Spleen (tissue), 7 donors: ENCODE data around the gene ATP10A.

Experiments used
- POLR2A ChIP-seq, 3 donors: fragments of 450-650 bp; IDR thresholded peaks; one replicate each; pipeline ENCODE4 v1.5.1; 2017; ENCODE audit warnings: antibody characterized with exemption in 3 of 3, mild to moderate bottlenecking in 1 of 3
- POLR2AphosphoS5 ChIP-seq, 3 donors: sonication (generic); formaldehyde crosslinking; IDR thresholded peaks; one replicate each; pipeline ENCODE4 v1.5.1; 2017; ENCODE audit warnings: antibody characterized with exemption in 3 of 3
- TF ChIP-seq, protein P1 (sequence below), 11 experiments: fragments of 200-600 bp in 7 of 11; fragments of 450-650 bp in 4 of 11; sonication (generic) in 4 of 11; IDR thresholded peaks in 8 of 11; conservative IDR thresholded peaks in 3 of 11; 1 replicate in 7 of 11; 2 replicates in 4 of 11; pipeline versions ENCODE4 v1.4.0 to v1.8.0; 2016 to 2021; ENCODE audit warnings: antibody characterized with exemption in 11 of 11, inconsistent platforms in 4 of 11, mild to moderate bottlenecking in 1 of 11
- donor health status: DM: no; HTN: no; CAD: no; lungs with moderate emphysema.
- donor health status: DM: no; HTN: no; CAD: no.
- donor health status: DM: no; HTN: no; CAD: no.

DNA sequence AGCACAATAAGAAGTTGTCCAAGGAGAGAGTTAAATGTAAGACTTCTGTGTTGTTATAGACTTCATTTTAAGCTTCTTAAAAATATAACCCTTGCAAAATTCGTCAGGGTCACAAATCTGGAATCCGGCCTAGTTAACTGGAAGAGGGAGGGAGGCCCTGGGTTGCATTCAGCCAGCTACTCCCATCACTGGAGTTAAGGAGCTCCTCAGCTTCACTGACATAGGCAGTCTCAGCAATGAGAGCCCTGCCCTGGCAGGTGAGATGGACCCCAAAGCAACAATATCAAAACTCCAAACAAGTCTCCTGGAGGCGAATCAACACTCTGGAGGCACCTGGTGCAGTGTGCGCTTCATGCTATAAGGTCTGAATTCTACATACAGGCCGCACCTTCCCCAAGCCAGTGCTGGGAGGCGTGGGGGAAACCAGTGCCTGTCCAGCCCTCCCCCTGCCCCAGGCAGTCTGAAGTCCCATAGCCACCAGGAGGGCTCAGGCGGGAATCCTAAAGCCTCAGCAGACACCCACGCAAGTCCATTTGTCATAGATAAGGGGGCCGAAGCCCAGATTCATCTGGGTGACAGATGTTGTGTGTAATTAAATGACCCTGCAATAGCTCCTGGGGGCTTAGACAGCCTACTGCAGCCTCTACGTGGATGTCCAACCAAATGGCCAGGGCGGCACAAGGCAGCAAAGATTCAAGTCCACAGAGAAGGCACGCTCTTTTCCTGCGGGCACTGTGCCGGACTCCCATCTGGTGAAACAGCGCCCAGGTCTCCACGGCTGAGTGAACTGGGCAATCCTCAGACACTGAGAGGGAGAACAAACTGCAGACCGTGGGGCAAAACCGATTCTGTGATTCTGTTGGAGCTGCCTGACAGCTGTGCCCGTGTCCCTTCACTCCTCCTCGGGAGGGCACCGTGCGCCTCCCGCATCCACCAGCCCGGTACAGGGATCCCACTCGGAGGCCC lies 64.9 kb downstream of the ATP10A start:
- TF ChIP-seq, protein P1, sequence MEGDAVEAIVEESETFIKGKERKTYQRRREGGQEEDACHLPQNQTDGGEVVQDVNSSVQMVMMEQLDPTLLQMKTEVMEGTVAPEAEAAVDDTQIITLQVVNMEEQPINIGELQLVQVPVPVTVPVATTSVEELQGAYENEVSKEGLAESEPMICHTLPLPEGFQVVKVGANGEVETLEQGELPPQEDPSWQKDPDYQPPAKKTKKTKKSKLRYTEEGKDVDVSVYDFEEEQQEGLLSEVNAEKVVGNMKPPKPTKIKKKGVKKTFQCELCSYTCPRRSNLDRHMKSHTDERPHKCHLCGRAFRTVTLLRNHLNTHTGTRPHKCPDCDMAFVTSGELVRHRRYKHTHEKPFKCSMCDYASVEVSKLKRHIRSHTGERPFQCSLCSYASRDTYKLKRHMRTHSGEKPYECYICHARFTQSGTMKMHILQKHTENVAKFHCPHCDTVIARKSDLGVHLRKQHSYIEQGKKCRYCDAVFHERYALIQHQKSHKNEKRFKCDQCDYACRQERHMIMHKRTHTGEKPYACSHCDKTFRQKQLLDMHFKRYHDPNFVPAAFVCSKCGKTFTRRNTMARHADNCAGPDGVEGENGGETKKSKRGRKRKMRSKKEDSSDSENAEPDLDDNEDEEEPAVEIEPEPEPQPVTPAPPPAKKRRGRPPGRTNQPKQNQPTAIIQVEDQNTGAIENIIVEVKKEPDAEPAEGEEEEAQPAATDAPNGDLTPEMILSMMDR (IDR thresholded peaks at IDR 0.05 in 8 of 11, conservative IDR thresholded peaks at IDR 0.05 in 3 of 11) = no peak
- TF ChIP-seq POLR2A (IDR thresholded peaks at IDR 0.05) (no peak), POLR2AphosphoS5 (IDR thresholded peaks at IDR 0.05) (no peak)
